DOHH2 (cell line): ENCODE results near the gene TTC21B.

ENCODE experiments used
- EZH2phosphoT487 ChIP-seq: fragments of 200-600 bp; sonication (generic); IDR thresholded peaks from 2 replicates; pipeline ENCODE4 v1.6.1; 2017; ENCODE audit warnings: borderline replicate concordance, mild to moderate bottlenecking, antibody characterized with exemption, low read length, moderate library complexity, mixed read lengths
- TF ChIP-seq, protein P1 (sequence below): fragments of 200-600 bp; sonication (generic); IDR thresholded peaks from one replicate; pipeline ENCODE4 v1.5.1; 2014; ENCODE audit warnings: antibody characterized with exemption, mild to moderate bottlenecking, low read depth, low read length; ENCODE audit not compliant: poor library complexity, severe bottlenecking

DNA sequence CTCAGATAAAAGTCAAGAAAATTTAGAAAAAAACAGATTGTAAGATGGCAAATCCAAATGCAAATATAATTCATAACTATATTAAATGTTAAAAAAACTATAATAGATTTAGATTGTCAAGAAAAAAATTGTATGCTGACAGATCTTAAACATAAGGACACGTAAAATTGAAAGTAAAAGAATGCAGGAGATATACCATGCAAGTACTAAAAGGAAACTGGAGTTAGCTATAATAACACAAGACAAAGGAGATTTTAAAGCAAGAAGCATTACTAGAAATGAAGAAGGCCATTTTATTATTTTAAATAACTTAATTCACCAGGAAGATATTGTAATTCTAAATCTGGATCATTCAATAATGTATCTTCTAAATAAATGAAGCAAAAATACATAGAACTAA, 48.3 kb downstream of the TTC21B start:
- TF ChIP-seq, protein P1, sequence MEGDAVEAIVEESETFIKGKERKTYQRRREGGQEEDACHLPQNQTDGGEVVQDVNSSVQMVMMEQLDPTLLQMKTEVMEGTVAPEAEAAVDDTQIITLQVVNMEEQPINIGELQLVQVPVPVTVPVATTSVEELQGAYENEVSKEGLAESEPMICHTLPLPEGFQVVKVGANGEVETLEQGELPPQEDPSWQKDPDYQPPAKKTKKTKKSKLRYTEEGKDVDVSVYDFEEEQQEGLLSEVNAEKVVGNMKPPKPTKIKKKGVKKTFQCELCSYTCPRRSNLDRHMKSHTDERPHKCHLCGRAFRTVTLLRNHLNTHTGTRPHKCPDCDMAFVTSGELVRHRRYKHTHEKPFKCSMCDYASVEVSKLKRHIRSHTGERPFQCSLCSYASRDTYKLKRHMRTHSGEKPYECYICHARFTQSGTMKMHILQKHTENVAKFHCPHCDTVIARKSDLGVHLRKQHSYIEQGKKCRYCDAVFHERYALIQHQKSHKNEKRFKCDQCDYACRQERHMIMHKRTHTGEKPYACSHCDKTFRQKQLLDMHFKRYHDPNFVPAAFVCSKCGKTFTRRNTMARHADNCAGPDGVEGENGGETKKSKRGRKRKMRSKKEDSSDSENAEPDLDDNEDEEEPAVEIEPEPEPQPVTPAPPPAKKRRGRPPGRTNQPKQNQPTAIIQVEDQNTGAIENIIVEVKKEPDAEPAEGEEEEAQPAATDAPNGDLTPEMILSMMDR: no peak
- no peak for TF ChIP-seq EZH2phosphoT487
